ENCODE results near the gene SCYL2. TPM values are rescaled to one million over a fixed set of nuclear protein-coding genes. Genes with fewer than 3 reads are reported as not detected.
"Not testable (repeated sequence)": the region's sequence is repeated elsewhere in the genome, so short reads cannot be mapped to it uniquely, and the experiment has no call there.

SCYL2 gene
- total RNA-seq, 1 donor from 2014 or later = 68.7 TPM

DNA sequence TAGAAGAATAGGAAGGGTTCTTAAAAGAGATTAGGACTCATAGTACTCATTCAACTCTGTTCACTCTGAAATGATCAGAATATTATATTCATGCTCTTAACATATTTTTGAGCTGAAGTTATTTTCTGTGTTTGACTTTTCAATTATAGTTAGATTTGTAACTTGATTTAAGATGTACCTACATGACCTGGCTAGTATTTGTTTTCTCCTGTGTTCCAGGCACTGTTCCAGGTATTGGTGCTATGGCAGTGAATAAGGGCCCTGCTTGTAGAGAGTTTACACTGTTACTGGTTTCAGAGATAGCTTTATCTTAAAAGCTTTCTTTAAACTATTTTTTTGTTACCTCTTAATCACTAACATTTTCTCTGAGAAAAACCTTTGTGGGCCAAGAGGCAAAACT is 70.8 kb downstream of the SCYL2 start:
- FAIRE-seq (no peak), DNase-seq (ENCODE audit: low read depth) (no peak)
- Histone ChIP-seq H3K27ac (ENCODE audit: low read depth, low read length) (no peak overlapping the region), H3K27me3 (ENCODE audit: insufficient read depth, low read length) (no peaks in the 10 kb centered on the region), H4K20me1 (ENCODE audit: insufficient read depth, low read length) (no peaks in the 10 kb centered on the region), H2AFZ (ENCODE audit: low read depth, low read length) (no peak overlapping the region), H3K9me3 (ENCODE audit: insufficient read depth, low read depth, low read length) (no peaks in the 10 kb centered on the region), H3K9ac (ENCODE audit: low read length) (no peak overlapping the region), H3K4me3 (ENCODE audit: insufficient read depth, low read depth, low read length) (no peak overlapping the region), H3K79me2 (ENCODE audit: insufficient read depth, low read length) (no peaks in the 10 kb centered on the region), H3K36me3 (ENCODE audit: insufficient read depth, low read length) (peaks cover 23% of the 10 kb centered on the region), H3K4me1 (ENCODE audit: insufficient read depth, low read length) (no peaks in the 10 kb centered on the region), H3K4me2 (ENCODE audit: low read length) (no peak overlapping the region)
- H3K9me3 Mint-ChIP-seq (ENCODE audit: unreplicated experiment) = no peaks in the 10 kb centered on the region
- H3K27me3 Mint-ChIP-seq (ENCODE audit: low read depth, unreplicated experiment) = no peaks in the 10 kb centered on the region
- TF ChIP-seq, protein P1, sequence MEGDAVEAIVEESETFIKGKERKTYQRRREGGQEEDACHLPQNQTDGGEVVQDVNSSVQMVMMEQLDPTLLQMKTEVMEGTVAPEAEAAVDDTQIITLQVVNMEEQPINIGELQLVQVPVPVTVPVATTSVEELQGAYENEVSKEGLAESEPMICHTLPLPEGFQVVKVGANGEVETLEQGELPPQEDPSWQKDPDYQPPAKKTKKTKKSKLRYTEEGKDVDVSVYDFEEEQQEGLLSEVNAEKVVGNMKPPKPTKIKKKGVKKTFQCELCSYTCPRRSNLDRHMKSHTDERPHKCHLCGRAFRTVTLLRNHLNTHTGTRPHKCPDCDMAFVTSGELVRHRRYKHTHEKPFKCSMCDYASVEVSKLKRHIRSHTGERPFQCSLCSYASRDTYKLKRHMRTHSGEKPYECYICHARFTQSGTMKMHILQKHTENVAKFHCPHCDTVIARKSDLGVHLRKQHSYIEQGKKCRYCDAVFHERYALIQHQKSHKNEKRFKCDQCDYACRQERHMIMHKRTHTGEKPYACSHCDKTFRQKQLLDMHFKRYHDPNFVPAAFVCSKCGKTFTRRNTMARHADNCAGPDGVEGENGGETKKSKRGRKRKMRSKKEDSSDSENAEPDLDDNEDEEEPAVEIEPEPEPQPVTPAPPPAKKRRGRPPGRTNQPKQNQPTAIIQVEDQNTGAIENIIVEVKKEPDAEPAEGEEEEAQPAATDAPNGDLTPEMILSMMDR (IDR thresholded peaks at IDR 0.05; ENCODE audit: insufficient read depth, low read depth, low read length) = no peak
- no peak for TF ChIP-seq EZH2 (IDR thresholded peaks at IDR 0.05; ENCODE audit: insufficient read depth, low read length)
- no peaks in the 10 kb centered on the region for H3K4me1 Mint-ChIP-seq (ENCODE audit: low read depth, unreplicated experiment)
- no peak overlapping the region for H3K27ac Mint-ChIP-seq (ENCODE audit: unreplicated experiment)
- H3K36me3 Mint-ChIP-seq (ENCODE audit: low read depth, unreplicated experiment) = peaks cover 2% of the 10 kb centered on the region
- no peak overlapping the region for H3K4me3 Mint-ChIP-seq (ENCODE audit: unreplicated experiment)

DNA sequence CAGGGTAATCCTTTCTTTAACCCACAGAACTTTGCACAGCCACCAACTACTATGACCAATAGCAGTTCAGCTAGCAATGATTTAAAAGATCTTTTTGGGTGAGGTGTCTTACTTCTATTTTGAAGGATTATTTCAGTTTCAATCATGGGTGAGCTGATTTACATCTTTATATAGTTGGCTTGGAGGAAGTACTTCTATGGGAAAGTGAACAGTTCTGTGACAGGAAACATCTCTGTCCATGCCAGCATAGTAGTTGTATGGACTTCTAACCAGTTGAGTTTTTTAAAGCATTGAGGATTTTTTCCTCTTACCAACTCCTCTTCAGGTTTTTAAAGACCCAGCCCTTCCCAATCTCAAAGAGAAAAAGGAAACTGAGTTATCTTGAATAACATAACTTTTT is 72.1 kb downstream of the SCYL2 start:
- TF ChIP-seq, protein P1 (IDR thresholded peaks at IDR 0.05; ENCODE audit: insufficient read depth, low read depth, low read length) = no peak
- no peak for TF ChIP-seq EZH2 (IDR thresholded peaks at IDR 0.05; ENCODE audit: insufficient read depth, low read length)
- no peaks in the 10 kb centered on the region for H3K27me3 Mint-ChIP-seq (ENCODE audit: low read depth, unreplicated experiment)
- no peaks in the 10 kb centered on the region for H3K9me3 ChIP-seq (ENCODE audit: insufficient read depth, low read depth, low read length)
- H3K27ac ChIP-seq (ENCODE audit: low read depth, low read length) = no peak overlapping the region
- no peak overlapping the region for H3K4me2 ChIP-seq (ENCODE audit: low read length)
- no peak overlapping the region for H3K27ac Mint-ChIP-seq (ENCODE audit: unreplicated experiment)
- H3K4me1 Mint-ChIP-seq (ENCODE audit: low read depth, unreplicated experiment) = no peaks in the 10 kb centered on the region
- no peak for DNase-seq (ENCODE audit: low read depth)
- no peaks in the 10 kb centered on the region for H3K9me3 Mint-ChIP-seq (ENCODE audit: unreplicated experiment)
- FAIRE-seq = no peak
- no peaks in the 10 kb centered on the region for H3K4me1 ChIP-seq (ENCODE audit: insufficient read depth, low read length)
- no peak overlapping the region for H3K4me3 ChIP-seq (ENCODE audit: insufficient read depth, low read depth, low read length)
- H3K36me3 ChIP-seq (ENCODE audit: insufficient read depth, low read length) = peaks cover 23% of the 10 kb centered on the region
- no peaks in the 10 kb centered on the region for H4K20me1 ChIP-seq (ENCODE audit: insufficient read depth, low read length)
- H3K9ac ChIP-seq (ENCODE audit: low read length) = no peak overlapping the region
- no peak overlapping the region for H3K4me3 Mint-ChIP-seq (ENCODE audit: unreplicated experiment)
- no peaks in the 10 kb centered on the region for H3K79me2 ChIP-seq (ENCODE audit: insufficient read depth, low read length)
- peaks cover 2% of the 10 kb centered on the region for H3K36me3 Mint-ChIP-seq (ENCODE audit: low read depth, unreplicated experiment)
- no peak overlapping the region for H2AFZ ChIP-seq (ENCODE audit: low read depth, low read length)
- no peaks in the 10 kb centered on the region for H3K27me3 ChIP-seq (ENCODE audit: insufficient read depth, low read length)

DNA sequence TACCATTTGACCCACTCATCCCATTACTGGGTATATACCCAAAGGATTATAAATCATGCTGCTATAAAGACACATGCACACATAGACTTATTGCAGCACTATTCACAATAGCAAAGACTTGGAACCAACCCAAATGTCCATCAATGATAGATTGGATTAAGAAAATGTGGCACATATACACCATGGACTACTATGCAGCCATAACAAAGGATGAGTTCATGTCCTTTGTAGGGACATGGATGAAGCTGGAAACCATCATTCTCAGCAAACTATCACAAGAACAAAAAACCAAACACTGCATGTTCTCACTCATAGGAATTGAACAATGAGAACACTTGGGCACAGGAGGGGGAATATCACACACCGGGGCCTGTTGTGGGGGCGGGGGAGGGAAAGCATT is 75.9 kb downstream of the SCYL2 start:
- H3K27ac Mint-ChIP-seq (ENCODE audit: unreplicated experiment); H3K36me3 Mint-ChIP-seq (ENCODE audit: low read depth, unreplicated experiment); H3K27me3 ChIP-seq (ENCODE audit: insufficient read depth, low read length): not testable (repeated sequence)

DNA sequence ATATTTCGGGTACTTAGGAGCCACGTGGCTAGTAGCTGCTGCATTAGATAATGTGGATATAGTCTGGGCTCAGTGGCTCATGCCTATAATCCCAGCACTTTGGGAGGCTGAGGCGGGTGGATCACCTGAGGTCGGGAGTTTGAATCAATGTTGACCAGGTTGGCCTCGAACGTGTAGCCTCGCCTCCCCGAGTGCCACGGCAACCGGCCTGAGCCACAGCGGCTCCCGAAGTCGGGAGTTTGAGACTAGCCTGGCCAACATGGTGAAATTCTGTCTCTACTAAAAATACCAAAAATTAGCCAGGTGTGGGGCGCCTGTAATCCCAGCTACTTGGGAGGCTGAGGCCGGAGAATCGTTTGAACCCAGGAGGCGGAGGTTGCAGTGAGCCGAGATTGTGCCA is 77.4 kb downstream of the SCYL2 start:
- not testable (repeated sequence) for H3K9ac ChIP-seq (ENCODE audit: low read length); H3K4me3 ChIP-seq (ENCODE audit: insufficient read depth, low read depth, low read length); H3K36me3 Mint-ChIP-seq (ENCODE audit: low read depth, unreplicated experiment); H2AFZ ChIP-seq (ENCODE audit: low read depth, low read length); H3K9me3 ChIP-seq (ENCODE audit: insufficient read depth, low read depth, low read length); H3K4me1 ChIP-seq (ENCODE audit: insufficient read depth, low read length); H3K4me1 Mint-ChIP-seq (ENCODE audit: low read depth, unreplicated experiment); H3K27me3 Mint-ChIP-seq (ENCODE audit: low read depth, unreplicated experiment); FAIRE-seq; H3K4me2 ChIP-seq (ENCODE audit: low read length); H3K79me2 ChIP-seq (ENCODE audit: insufficient read depth, low read length); H3K27ac ChIP-seq (ENCODE audit: low read depth, low read length); H3K36me3 ChIP-seq (ENCODE audit: insufficient read depth, low read length); H3K27ac Mint-ChIP-seq (ENCODE audit: unreplicated experiment); H4K20me1 ChIP-seq (ENCODE audit: insufficient read depth, low read length); H3K27me3 ChIP-seq (ENCODE audit: insufficient read depth, low read length); DNase-seq (ENCODE audit: low read depth); H3K9me3 Mint-ChIP-seq (ENCODE audit: unreplicated experiment); H3K4me3 Mint-ChIP-seq (ENCODE audit: unreplicated experiment)

More for the DNA sequence above, 75.9 kb downstream of the SCYL2 start:
- not testable (repeated sequence) for H3K4me1 Mint-ChIP-seq (ENCODE audit: low read depth, unreplicated experiment); H3K79me2 ChIP-seq (ENCODE audit: insufficient read depth, low read length); H3K27me3 Mint-ChIP-seq (ENCODE audit: low read depth, unreplicated experiment); DNase-seq (ENCODE audit: low read depth); H3K9me3 Mint-ChIP-seq (ENCODE audit: unreplicated experiment); H3K4me1 ChIP-seq (ENCODE audit: insufficient read depth, low read length); H3K9ac ChIP-seq (ENCODE audit: low read length); H2AFZ ChIP-seq (ENCODE audit: low read depth, low read length); H4K20me1 ChIP-seq (ENCODE audit: insufficient read depth, low read length); H3K9me3 ChIP-seq (ENCODE audit: insufficient read depth, low read depth, low read length); FAIRE-seq; H3K4me3 ChIP-seq (ENCODE audit: insufficient read depth, low read depth, low read length); H3K27ac ChIP-seq (ENCODE audit: low read depth, low read length); H3K4me2 ChIP-seq (ENCODE audit: low read length); H3K4me3 Mint-ChIP-seq (ENCODE audit: unreplicated experiment); H3K36me3 ChIP-seq (ENCODE audit: insufficient read depth, low read length)

Measured in astrocyte (in vitro differentiated cells and primary cell).